ENCODE measurements around the gene WNT10A.

DNA sequence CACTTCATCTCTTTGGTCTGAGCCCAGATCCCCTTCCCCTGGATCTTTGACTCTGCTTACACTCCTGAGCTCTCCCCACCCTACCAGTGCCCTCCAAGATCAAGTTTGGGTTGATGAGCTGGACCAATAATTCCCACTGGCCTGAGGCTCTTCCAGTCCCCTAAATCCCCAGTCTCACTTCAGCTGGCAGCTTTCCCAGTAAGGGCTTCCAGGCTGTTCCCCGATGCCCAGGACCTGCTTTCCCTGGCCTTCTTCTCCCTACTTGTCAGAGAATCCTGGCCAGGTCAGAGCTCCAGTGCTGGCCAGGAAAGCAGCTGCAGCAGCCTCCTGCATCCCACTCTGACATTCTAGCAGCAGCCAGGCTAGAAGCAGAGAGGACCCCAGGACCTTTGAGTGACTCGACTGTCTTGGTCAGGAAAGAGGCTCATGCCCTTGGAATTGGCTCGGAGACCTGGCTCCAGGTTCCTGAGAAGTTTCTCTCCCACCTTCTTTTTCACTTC, 17.6 kb upstream of the WNT10A start:
- TF ChIP-seq, protein P1, sequence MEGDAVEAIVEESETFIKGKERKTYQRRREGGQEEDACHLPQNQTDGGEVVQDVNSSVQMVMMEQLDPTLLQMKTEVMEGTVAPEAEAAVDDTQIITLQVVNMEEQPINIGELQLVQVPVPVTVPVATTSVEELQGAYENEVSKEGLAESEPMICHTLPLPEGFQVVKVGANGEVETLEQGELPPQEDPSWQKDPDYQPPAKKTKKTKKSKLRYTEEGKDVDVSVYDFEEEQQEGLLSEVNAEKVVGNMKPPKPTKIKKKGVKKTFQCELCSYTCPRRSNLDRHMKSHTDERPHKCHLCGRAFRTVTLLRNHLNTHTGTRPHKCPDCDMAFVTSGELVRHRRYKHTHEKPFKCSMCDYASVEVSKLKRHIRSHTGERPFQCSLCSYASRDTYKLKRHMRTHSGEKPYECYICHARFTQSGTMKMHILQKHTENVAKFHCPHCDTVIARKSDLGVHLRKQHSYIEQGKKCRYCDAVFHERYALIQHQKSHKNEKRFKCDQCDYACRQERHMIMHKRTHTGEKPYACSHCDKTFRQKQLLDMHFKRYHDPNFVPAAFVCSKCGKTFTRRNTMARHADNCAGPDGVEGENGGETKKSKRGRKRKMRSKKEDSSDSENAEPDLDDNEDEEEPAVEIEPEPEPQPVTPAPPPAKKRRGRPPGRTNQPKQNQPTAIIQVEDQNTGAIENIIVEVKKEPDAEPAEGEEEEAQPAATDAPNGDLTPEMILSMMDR (IDR thresholded peaks at IDR 0.05 in 8 of 11, conservative IDR thresholded peaks at IDR 0.05 in 3 of 11) = no peak
- TF ChIP-seq POLR2A (IDR thresholded peaks at IDR 0.05) (no peak), POLR2AphosphoS5 (IDR thresholded peaks at IDR 0.05) (no peak)
